GM21717 (cell line): ENCODE data around the gene RTN4RL2.

Experiments
- ATAC-seq: cut with Tn5 transposase; IDR thresholded peaks from one replicate; pipeline ENCODE4 v1.9.1; 2021; ENCODE audit warnings: mild to moderate bottlenecking, moderate library complexity; ENCODE audit not compliant: unreplicated experiment

Gene RTN4RL2

GRCh38 chr11:57479911-57480310, 19.6 kb downstream of the RTN4RL2 start:
- ATAC-seq, result no peak

DNA sequence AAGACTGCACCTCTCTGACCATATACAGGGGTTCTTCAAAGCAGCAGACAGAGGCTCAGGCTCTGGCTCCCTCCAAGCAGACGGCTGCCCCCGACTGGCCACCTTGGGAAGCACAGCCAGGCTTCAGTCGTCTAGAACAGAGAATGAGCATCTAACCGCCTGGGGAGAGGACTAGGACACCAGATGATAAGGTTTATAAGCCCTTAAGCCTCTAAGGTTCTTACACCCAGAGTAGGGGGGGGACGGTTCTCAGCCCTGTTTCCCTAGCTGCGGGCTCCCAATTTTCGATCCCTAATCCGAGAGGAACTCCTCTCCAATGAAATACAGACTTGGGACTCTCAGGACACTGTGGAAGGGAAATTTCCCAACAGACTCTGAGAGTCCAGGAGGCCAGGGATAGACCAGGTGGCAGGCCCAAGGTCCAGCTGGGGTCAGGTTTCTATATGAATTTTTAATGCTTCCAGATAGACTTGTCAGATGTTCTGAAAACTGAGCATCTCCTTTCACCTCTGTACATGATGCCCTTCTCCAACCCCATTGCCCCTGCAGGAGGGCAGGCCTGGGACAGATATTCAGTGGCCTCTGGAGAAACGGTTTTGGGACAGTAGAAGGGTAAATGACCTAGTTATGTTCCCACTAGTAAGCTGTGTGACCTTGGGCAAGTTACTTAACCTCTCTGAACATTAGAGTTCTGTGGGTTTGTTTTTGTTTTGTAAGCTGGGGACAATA, 20.2 kb downstream of the RTN4RL2 start:
- peak; percentile 43 for ATAC-seq

- no peak for ATAC-seq
These were observed 21.0 kb downstream of the RTN4RL2 start for GRCh38 chr11:57481315-57481714.

GRCh38 chr11:57481915-57482781, 21.8 kb downstream of the RTN4RL2 start:
- ATAC-seq, result no peak

- ATAC-seq, result no peak
These were observed 22.6 kb downstream of the RTN4RL2 start for GRCh38 chr11:57482782-57483561.

DNA sequence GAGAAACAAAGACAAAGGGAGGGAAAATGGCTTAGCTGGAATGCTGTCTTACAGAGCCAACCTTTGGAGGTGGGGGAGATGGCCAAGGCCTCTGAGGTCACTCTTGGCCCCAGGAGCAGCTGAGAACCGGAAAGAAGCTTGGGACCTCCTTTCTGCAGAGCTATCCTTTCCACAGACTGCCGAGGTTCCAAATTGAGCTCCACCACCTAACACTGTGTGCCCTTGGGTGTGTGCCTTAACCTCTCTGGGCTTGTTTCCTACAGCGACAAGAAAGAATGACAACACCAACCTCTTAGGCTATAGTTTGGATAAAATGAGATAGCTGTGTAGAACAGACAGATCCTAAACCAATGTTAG, 23.2 kb downstream of the RTN4RL2 start:
- ATAC-seq, result no peak

GRCh38 chr11:57484141-57484710, 23.9 kb downstream of the RTN4RL2 start:
- peak; percentile 50 for ATAC-seq

- ATAC-seq, result no peak
These were observed 25.1 kb downstream of the RTN4RL2 start for GRCh38 chr11:57485217-57485990.

- no peak for ATAC-seq
These were observed 26.9 kb downstream of the RTN4RL2 start for GRCh38 chr11:57487021-57487778.

GRCh38 chr11:57487920-57488659, 27.8 kb downstream of the RTN4RL2 start:
- ATAC-seq, result no peak

- ATAC-seq, result no peak
These were observed 30.3 kb downstream of the RTN4RL2 start for GRCh38 chr11:57490456-57491248.

DNA sequence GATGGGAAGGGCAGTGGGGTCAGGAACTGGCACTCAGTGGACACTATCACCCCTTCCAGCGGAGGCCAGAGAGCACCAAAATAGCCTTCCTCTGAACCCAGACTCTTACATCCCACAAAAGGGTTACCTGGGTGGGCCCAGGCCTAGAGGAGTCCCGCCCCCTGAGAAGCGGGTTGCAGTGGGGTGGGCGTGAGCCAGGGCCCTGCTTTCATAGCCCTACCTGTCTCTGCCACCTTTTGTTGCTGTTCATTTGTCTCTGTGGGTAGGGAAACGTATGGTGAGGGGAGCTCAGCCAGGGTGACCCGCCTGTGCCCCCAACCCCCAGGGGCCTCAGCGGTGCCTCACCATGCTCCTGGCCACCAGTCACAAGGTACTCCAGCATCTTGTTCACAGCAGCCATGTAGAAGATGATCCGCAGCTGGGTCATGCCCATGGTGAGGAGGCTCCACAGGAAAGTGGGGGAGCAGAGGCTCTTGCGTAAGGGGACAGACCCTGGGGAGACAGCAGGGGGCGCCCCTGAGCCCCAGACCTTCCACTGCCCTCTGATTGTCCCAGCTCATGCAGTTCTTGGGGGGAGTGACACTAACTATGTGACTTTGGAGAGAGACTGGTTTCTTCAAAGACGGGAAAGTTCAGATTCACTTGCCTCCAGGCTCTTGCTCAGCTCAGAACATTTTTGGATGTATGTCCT, 31.2 kb downstream of the RTN4RL2 start:
- no peak for ATAC-seq

DNA sequence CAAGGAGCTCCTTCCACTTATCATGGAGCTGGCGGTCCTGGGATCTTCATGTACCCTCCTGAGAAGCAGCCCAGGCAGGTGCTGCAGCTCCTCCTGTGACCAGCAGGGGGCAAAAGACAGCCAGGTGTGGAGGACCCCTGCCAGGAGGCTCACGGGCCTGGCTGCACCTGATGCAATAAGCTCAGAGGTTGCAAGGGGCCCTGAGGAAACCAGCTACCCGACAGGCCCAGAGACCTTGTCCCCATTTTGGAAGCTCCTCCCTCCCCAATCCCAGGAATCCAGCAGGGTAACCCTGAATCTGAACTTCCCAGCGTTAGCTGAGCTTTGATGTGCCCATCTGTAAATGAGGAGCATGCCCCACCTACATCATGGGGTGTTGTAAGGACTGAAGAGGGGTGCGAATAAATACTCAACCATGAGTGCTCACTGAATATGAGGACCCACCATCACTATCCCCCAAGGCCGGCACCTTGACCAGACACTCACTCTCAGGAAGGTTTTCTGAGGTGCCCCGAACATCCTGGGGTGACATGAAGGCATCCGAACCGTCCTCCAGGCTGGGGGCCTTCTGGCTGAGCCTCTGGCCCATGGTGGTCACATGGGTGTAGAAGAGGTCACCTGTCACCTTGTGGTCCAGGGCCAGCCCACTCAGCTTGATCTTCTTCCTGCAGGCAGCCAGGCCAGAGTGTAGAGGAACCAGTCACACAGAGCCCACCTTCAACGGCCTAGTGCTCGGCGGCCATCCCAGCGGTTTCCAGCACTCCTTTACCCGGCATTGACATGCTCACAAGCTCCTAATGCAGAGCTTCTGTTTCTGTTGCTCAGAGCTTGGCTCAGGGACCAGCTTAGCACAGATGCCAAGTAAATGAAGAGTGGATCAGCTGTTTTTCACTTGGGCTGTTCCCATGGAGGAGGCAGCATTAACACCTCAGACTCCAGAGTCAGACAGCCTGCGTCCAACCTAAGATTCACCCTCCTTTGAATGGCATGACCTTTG, 33.5 kb downstream of the RTN4RL2 start:
- peak; percentile 76 for ATAC-seq

GRCh38 chr11:57496109-57496820, 35.9 kb downstream of the RTN4RL2 start:
- no peak for ATAC-seq
